ENCODE results near the gene PKDCC. TPM values are rescaled to one million over a fixed set of nuclear protein-coding genes. Genes with fewer than 3 reads are reported as not detected.

PKDCC gene
- total and polyA plus RNA-seq, 2 of the 13 experiments (the other 11 are each of a cell fraction or from before 2014, with no cell fraction given): 52.6 to 58.8 TPM

GRCh38 chr2:42086500-42086953, 38.7 kb downstream of the PKDCC start (continued):
- TF ChIP-seq ZSCAN31 (CRISPR knock-in tag; IDR thresholded peaks at IDR 0.05; ENCODE audit: low read depth) (peak; percentile 49; the same call in 1 of the 2 replicates), ZNF598 (CRISPR knock-in tag; IDR thresholded peaks at IDR 0.05; ENCODE audit: borderline replicate concordance) (peak; percentile 34; the same call in 1 of the 2 replicates), ZNF12 (CRISPR knock-in tag; IDR thresholded peaks at IDR 0.05) (0 out of 2 replicates have a peak, but pooled peaks have one; percentile 52), TAF15 (IDR thresholded peaks at IDR 0.05; ENCODE audit: low read depth, low read length, poor library complexity, severe bottlenecking) (no peak), PHF21A (CRISPR knock-in tag; IDR thresholded peaks at IDR 0.05) (no peak), ZNF564 (CRISPR knock-in tag; IDR thresholded peaks at IDR 0.05) (no peak), SP140L (CRISPR knock-in tag; IDR thresholded peaks at IDR 0.05; ENCODE audit: borderline replicate concordance) (0 out of 2 replicates have a peak, but pooled peaks have one; percentile 77), ZNF280B (CRISPR knock-in tag; IDR thresholded peaks at IDR 0.05; ENCODE audit: borderline replicate concordance) (0 out of 2 replicates have a peak, but pooled peaks have one; percentile 43), HNRNPK (IDR thresholded peaks at IDR 0.05; ENCODE audit: low read depth, low read length, poor library complexity, severe bottlenecking) (no peak), GPN1 (CRISPR knock-in tag; IDR thresholded peaks at IDR 0.05; ENCODE audit: borderline replicate concordance) (no peak), ZNF501 (CRISPR knock-in tag; IDR thresholded peaks at IDR 0.05) (peak; percentile 76; the same call in 1 of the 2 replicates), ZNF431 (CRISPR knock-in tag; IDR thresholded peaks at IDR 0.05; ENCODE audit: borderline replicate concordance, low read depth) (no peak), TFDP1 (CRISPR knock-in tag; IDR thresholded peaks at IDR 0.05; ENCODE audit: borderline replicate concordance) (0 out of 2 replicates have a peak, but pooled peaks have one; percentile 40), SMC3 (IDR thresholded peaks at IDR 0.05; ENCODE audit: low read length) (peak; percentile 100), ZNF616 (CRISPR knock-in tag; IDR thresholded peaks at IDR 0.05; ENCODE audit: low read depth) (no peak), ZNF605 (CRISPR knock-in tag; IDR thresholded peaks at IDR 0.05) (peak; percentile 52; the same call in 1 of the 2 replicates), SALL1 (CRISPR knock-in tag; IDR thresholded peaks at IDR 0.05) (peak; percentile 55; the same call in 1 of the 2 replicates), CHD2 (IDR thresholded peaks at IDR 0.05; ENCODE audit: low read depth, low read length) (no peak), ZNF800 (CRISPR knock-in tag; IDR thresholded peaks at IDR 0.05) (peak; percentile 71; the same call in 1 of the 2 replicates), ARHGAP35 (CRISPR knock-in tag; IDR thresholded peaks at IDR 0.05; ENCODE audit: borderline replicate concordance) (peak; percentile 59; the same call in 1 of the 2 replicates), ATF2 (CRISPR knock-in tag; IDR thresholded peaks at IDR 0.05) (peak; percentile 52; the same call in 1 of the 2 replicates), KLF16 (CRISPR knock-in tag; IDR thresholded peaks at IDR 0.05) (peak in 1 of 2 experiments; percentile 48; a peak in 1 of 4 replicates), RFXAP (CRISPR knock-in tag; IDR thresholded peaks at IDR 0.05; ENCODE audit: borderline replicate concordance) (0 out of 2 replicates have a peak, but pooled peaks have one; percentile 20), ZNF720 (CRISPR knock-in tag; IDR thresholded peaks at IDR 0.05) (no peak)

Measured in HepG2 (cell line).